K562 (cell line): ENCODE data around the gene AZU1. TPM values are rescaled to one million over a fixed set of nuclear protein-coding genes. Genes with fewer than 3 reads are reported as not detected.

Experiments
- ARID1B ChIP-seq: fragments of 450-650 bp; IDR thresholded peaks from 2 replicates; pipeline ENCODE4 v1.6.1; 2016; ENCODE audit warnings: antibody characterized with exemption, mild to moderate bottlenecking, inconsistent platforms
- CBX2 ChIP-seq: fragments of 200-600 bp; sonication (generic); IDR thresholded peaks from one replicate; pipeline ENCODE4 v1.6.1; 2012; ENCODE audit warnings: mild to moderate bottlenecking, low read length, inconsistent platforms; ENCODE audit not compliant: insufficient read depth, poor library complexity, severe bottlenecking
- FOXK2 ChIP-seq, 2 experiments: fragments of 450-650 bp; IDR thresholded peaks in 1 of 2; conservative IDR thresholded peaks in 1 of 2; 2 replicates each; pipeline ENCODE4 v1.6.1; 2016; ENCODE audit warnings: low read depth in 2 of 2, mild to moderate bottlenecking in 1 of 2
- HMG20B ChIP-seq: fragments of 250-450 bp; sonication (Bioruptor Pico); IDR thresholded peaks from 2 replicates; pipeline ENCODE4 v1.5.0; 2021; ENCODE audit warnings: mild to moderate bottlenecking
- ILK ChIP-seq: fragments of 450-650 bp; IDR thresholded peaks from 2 replicates; pipeline ENCODE4 v1.6.1; 2016; ENCODE audit warnings: missing genetic modification characterization, low read depth, mild to moderate bottlenecking, missing compliant biosample characterization, moderate library complexity, borderline replicate concordance
- KHSRP ChIP-seq: fragments of 450-650 bp; IDR thresholded peaks from 2 replicates; pipeline ENCODE4 v1.6.1; 2017
- KLF16 ChIP-seq: IDR thresholded peaks from 2 replicates; pipeline ENCODE4 v1.6.1; 2016; ENCODE audit warnings: antibody characterized with exemption
- MED1 ChIP-seq: sonication (generic); formaldehyde crosslinking; IDR thresholded peaks from 2 replicates; pipeline ENCODE4 v1.8.1; 2023; ENCODE audit warnings: missing genetic modification reagents, borderline replicate concordance
- NCOR1 ChIP-seq: fragments of 450-650 bp; IDR thresholded peaks from 2 replicates; pipeline ENCODE4 v1.6.1; 2016; ENCODE audit warnings: mild to moderate bottlenecking, moderate library complexity
- PYGO2 ChIP-seq: fragments of 450-650 bp; IDR thresholded peaks from 2 replicates; pipeline ENCODE4 v1.6.1; 2016; ENCODE audit warnings: mild to moderate bottlenecking, missing genetic modification characterization, moderate library complexity, missing compliant biosample characterization
- RAD21 ChIP-seq, 2 experiments: fragments of 250-450 bp in 1 of 2; fragments of 450-650 bp in 1 of 2; sonication (Bioruptor Pico) in 1 of 2; formaldehyde crosslinking in 1 of 2; IDR thresholded peaks in 1 of 2; conservative IDR thresholded peaks in 1 of 2; 2 replicates each; pipeline versions ENCODE4 v1.4.0 to v1.8.0; 2020 to 2022; ENCODE audit warnings: mild to moderate bottlenecking in 2 of 2, moderate library complexity in 1 of 2
- YY1 ChIP-seq, 3 experiments: IDR thresholded peaks; 2 replicates each; pipeline ENCODE4 v1.6.1; 2011; ENCODE audit warnings: low read length in 2 of 3, mild to moderate bottlenecking in 2 of 3, moderate library complexity in 2 of 3, borderline replicate concordance in 1 of 3, control low read depth in 1 of 3, low read depth in 1 of 3; ENCODE audit not compliant: insufficient read depth in 3 of 3, insufficient replicate concordance in 2 of 3, control insufficient read depth in 1 of 3, insufficient read length in 1 of 3; ENCODE audit errors: extremely low read depth in 1 of 3
- ZNF121 ChIP-seq: sonication (generic); formaldehyde crosslinking; conservative IDR thresholded peaks from 2 replicates; pipeline ENCODE4 v1.8.0; 2022; ENCODE audit warnings: missing genetic modification reagents
- polyA plus RNA-seq, 8 experiments: library from polyadenylated mRNA; depleted of rRNA in 4 of 8; stranded (reverse) in 5 of 8; unstranded in 3 of 8; fragments of >200 nt; fragmentation: Nextera tagmentation in 2 of 8; fragmentation: Illumina TruSeq in 1 of 8; extraction: Ambion mirVana in 2 of 8; extraction: Trizol in 1 of 8; gene quantifications; 2 replicates each; pipeline versions ENCODE4 v1.2.1 to v1.2.3, GENCODE V29; 2011 to 2014; ENCODE audit warnings: inconsistent platforms in 1 of 8, missing spikeins in 1 of 8
- total RNA-seq, 7 experiments: library from RNA; depleted of rRNA in 6 of 7; stranded (reverse); fragments of >200 nt in 6 of 7; fragmentation: Illumina TruSeq in 2 of 7; extraction: Trizol in 2 of 7; gene quantifications; 2 replicates each; pipeline versions ENCODE4 v1.2.1 to v1.2.3, GENCODE V29; 2011 to 2021; ENCODE audit warnings: low replicate concordance in 1 of 7
- TF ChIP-seq, protein P1 (sequence below): fragments of 200-400 bp; formaldehyde crosslinking; IDR thresholded peaks from 2 replicates; pipeline ENCODE4 v1.6.1; 2017; ENCODE audit warnings: mild to moderate bottlenecking, low read depth, low read length, moderate library complexity
- TF ChIP-seq, protein P2 (sequence below): sonication (generic); formaldehyde crosslinking; IDR thresholded peaks from 2 replicates; pipeline ENCODE4 v1.8.0; 2023; ENCODE audit warnings: missing genetic modification reagents, mild to moderate bottlenecking, borderline replicate concordance

Gene AZU1
- total and polyA plus RNA-seq, 9 of the 15 experiments (the other 6 are each of a cell fraction or from before 2014, with no cell fraction given) = 0.29 to 1.9 (median 0.59) TPM; not detected in 3

DNA sequence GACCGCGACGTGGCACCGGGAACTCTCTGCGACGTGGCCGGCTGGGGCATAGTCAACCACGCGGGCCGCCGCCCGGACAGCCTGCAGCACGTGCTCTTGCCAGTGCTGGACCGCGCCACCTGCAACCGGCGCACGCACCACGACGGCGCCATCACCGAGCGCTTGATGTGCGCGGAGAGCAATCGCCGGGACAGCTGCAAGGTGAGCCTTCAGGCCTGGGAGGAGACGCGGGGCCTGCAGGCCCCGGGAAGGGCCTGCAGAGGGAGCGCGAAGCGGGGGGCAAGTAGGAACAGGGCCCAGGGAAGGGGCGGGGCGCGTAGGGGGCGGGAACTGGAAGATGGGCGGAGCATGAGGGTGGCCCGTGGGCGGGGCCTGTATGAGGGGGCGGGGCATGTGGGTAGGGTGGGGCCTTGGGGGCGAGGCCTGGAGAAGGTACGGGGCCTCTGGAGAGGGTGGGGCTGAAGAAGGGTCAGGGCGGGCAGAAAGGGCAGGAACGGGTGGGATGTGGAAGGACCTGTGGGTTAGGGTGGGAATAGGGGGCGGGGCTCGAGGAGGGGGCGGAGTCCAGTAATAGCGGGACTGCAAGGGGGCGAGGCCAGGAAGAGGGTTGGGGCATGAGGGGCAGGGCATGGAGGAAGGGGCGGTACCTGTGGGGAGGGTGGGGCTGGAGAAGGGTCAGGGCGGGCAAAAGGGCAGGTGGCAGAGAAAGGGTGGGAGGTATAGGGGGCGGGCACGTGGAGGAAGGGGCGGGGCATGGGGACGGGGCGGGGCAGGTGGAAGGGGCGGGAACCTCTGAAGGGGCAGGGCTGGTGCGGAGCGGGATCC is 34.3 kb downstream of the AZU1 start (continued):
- TF ChIP-seq, protein P1, sequence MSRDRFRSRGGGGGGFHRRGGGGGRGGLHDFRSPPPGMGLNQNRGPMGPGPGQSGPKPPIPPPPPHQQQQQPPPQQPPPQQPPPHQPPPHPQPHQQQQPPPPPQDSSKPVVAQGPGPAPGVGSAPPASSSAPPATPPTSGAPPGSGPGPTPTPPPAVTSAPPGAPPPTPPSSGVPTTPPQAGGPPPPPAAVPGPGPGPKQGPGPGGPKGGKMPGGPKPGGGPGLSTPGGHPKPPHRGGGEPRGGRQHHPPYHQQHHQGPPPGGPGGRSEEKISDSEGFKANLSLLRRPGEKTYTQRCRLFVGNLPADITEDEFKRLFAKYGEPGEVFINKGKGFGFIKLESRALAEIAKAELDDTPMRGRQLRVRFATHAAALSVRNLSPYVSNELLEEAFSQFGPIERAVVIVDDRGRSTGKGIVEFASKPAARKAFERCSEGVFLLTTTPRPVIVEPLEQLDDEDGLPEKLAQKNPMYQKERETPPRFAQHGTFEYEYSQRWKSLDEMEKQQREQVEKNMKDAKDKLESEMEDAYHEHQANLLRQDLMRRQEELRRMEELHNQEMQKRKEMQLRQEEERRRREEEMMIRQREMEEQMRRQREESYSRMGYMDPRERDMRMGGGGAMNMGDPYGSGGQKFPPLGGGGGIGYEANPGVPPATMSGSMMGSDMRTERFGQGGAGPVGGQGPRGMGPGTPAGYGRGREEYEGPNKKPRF = no peak
- TF ChIP-seq PYGO2 (tag) = no peak
- TF ChIP-seq ZNF121 (CRISPR knock-in tag) = no peak
- peak; percentile 42; the same call in 1 of the 2 replicates for TF ChIP-seq KLF16
- peak; percentile 29 to 62; a peak in 3 of 4 replicates for TF ChIP-seq RAD21 (CRISPR knock-in tag; conservative IDR thresholded peaks at IDR 0.05 in 1 of 2, IDR thresholded peaks at IDR 0.05 in 1 of 2)
- no peak for TF ChIP-seq ARID1B
- TF ChIP-seq ILK (tag) = no peak
- TF ChIP-seq, protein P2, sequence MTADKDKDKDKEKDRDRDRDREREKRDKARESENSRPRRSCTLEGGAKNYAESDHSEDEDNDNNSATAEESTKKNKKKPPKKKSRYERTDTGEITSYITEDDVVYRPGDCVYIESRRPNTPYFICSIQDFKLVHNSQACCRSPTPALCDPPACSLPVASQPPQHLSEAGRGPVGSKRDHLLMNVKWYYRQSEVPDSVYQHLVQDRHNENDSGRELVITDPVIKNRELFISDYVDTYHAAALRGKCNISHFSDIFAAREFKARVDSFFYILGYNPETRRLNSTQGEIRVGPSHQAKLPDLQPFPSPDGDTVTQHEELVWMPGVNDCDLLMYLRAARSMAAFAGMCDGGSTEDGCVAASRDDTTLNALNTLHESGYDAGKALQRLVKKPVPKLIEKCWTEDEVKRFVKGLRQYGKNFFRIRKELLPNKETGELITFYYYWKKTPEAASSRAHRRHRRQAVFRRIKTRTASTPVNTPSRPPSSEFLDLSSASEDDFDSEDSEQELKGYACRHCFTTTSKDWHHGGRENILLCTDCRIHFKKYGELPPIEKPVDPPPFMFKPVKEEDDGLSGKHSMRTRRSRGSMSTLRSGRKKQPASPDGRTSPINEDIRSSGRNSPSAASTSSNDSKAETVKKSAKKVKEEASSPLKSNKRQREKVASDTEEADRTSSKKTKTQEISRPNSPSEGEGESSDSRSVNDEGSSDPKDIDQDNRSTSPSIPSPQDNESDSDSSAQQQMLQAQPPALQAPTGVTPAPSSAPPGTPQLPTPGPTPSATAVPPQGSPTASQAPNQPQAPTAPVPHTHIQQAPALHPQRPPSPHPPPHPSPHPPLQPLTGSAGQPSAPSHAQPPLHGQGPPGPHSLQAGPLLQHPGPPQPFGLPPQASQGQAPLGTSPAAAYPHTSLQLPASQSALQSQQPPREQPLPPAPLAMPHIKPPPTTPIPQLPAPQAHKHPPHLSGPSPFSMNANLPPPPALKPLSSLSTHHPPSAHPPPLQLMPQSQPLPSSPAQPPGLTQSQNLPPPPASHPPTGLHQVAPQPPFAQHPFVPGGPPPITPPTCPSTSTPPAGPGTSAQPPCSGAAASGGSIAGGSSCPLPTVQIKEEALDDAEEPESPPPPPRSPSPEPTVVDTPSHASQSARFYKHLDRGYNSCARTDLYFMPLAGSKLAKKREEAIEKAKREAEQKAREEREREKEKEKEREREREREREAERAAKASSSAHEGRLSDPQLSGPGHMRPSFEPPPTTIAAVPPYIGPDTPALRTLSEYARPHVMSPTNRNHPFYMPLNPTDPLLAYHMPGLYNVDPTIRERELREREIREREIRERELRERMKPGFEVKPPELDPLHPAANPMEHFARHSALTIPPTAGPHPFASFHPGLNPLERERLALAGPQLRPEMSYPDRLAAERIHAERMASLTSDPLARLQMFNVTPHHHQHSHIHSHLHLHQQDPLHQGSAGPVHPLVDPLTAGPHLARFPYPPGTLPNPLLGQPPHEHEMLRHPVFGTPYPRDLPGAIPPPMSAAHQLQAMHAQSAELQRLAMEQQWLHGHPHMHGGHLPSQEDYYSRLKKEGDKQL (CRISPR knock-in tag) = no peak
- no peak for TF ChIP-seq HMG20B (CRISPR knock-in tag)
- TF ChIP-seq NCOR1 = peak; percentile 19; the same call in 1 of the 2 replicates
- peak; percentile 18 to 78 (median 71) for TF ChIP-seq YY1 (IDR thresholded peaks at IDR 0.05; ENCODE audit: borderline replicate concordance in 1 of 3, control insufficient read depth in 1 of 3, extremely low read depth in 1 of 3, insufficient read depth in 3 of 3, insufficient read length in 1 of 3, insufficient replicate concordance in 2 of 3, low read depth in 1 of 3, low read length in 2 of 3)
- no peak for TF ChIP-seq KHSRP
- TF ChIP-seq CBX2 = no peak
- TF ChIP-seq MED1 (CRISPR knock-in tag) = no peak
- TF ChIP-seq FOXK2 (conservative IDR thresholded peaks at IDR 0.05 in 1 of 2, IDR thresholded peaks at IDR 0.05 in 1 of 2; ENCODE audit: low read depth in 2 of 2) = peak; percentile 16 to 29; a peak in 1 of 4 replicates
